GM18907 (cell line): ENCODE data around the gene RNF2.
"Not testable (repeated sequence)": the region's sequence is repeated elsewhere in the genome, so short reads cannot be mapped to it uniquely, and the experiment has no call there.

ENCODE experiments used
- ATAC-seq: cut with Tn5 transposase; IDR thresholded peaks from one replicate; pipeline ENCODE4 v1.9.1; 2021; ENCODE audit warnings: mild to moderate bottlenecking, moderate library complexity; ENCODE audit not compliant: unreplicated experiment

RNF2 gene

GRCh38 chr1:185044981-185045813 is at the start of gene RNF2:
TSS of gene RNF2 (plus strand) at chr1:185045558. CDS start at chr1:185087554, 41,996 bp downstream.
- ATAC-seq, result peak; percentile 88

GRCh38 chr1:184999974-185000373 is 45.4 kb upstream of the RNF2 start:
- ATAC-seq, result not testable (repeated sequence)

DNA sequence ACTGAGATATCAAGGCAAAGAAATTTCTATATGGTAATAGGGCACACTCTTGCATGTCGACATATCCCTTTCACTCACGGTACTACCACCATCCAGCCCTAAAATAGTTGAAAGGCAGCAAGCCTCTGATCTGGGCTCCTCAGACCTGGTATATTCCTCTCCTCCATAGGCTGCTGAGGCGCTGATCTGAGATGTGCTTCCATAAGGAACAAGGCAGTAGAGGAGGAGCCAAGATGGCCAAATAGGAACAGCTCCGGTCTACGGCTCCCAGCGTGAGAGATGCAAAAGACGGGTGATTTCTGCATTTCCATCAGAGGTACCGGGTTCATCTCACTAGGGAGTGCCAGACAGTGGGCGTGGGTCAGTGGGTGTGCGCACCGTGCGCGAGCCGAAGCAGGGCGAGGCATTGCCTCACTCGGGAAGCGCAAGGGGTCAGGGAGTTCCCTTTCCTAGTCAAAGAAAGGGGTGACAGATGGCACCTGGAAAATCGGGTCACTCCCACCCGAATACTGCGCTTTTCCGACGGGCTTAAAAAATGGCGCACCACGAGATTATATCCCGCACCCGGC is 44.0 kb upstream of the RNF2 start:
- ATAC-seq, result not testable (repeated sequence)

DNA sequence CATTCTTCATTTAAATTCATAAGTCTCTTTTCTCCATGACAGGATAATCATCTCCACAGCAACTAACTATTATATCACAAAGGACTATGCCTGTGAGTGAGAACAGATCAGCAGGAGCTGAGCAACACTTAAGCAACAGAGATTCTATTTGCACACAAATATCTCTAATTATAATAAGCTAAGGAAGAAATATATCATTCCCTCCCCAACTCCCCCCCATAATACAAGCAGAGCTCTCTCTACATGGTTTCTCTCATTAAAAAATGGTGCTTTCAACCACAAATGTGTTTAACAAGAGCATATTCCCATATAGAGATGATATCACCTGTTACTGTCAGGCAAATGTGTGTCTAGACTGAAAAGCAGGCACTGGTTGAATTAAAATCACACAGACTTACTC is 36.5 kb upstream of the RNF2 start:
- ATAC-seq, result no peak

DNA sequence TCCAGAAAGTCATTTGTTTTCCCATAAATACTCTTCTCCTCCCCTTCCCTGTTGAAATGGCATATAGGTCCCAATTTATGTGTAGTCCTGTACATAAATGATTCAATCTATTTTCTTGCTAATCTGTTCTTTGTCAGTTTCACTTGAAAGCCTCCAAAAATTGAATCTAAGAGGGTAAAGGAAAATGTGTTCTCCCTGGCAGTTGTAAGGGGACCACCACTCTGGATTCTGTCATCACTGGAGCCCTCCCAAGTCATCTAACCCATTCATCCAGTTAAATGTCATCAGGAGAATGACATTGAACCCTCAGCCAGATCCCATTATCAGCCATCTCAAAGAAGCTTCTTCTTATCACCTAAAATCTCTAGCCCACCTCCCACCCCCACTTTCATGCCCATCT is 35.0 kb upstream of the RNF2 start:
- no peak for ATAC-seq

- ATAC-seq, result no peak
Measured at GRCh38 chr1:185014941-185015340, 30.4 kb upstream of the RNF2 start.

DNA sequence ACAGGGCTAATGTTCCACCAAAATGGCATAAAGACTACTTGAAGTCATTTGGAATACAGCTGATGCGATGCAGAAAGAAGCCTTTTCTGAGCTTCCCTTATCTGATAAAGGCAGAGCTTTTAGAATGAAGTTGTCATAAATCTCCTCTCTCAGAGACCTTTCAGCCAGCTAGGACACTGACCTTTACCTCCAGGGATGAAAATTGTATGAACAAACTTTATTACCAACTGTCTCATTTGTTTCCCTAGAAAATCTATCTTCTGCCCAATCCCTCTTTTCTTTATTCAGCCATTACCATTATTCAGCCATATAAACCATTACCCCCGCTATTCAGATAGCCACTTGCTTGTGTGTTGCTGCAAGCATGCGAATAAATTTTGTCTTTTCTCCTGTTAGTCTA is 29.7 kb upstream of the RNF2 start:
- no peak for ATAC-seq

DNA sequence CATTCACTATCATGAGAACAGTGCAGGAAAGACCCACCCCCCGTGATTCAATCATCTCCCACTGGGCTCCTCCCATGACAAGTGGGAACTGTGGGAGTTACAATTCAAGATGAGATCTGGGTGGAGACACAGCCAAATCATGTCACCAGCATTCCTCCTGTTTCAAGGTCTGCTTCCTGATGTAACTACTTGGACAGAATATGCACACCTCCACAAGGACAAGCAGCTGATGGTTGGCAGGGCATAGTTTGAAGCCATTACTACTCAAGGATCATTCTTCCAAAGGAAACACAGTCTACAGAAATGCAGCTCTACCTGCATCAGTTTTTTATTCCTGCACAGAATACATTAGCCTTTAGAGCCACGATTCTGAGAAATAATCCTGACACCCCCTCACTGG is 28.5 kb upstream of the RNF2 start:
- ATAC-seq, result no peak

GRCh38 chr1:185017338-185017737 is 28.0 kb upstream of the RNF2 start:
- no peak for ATAC-seq

- ATAC-seq, result no peak
Measured at GRCh38 chr1:185017966-185018365, 27.4 kb upstream of the RNF2 start.

GRCh38 chr1:185027252-185027882 is 18.0 kb upstream of the RNF2 start:
- ATAC-seq, result no peak

GRCh38 chr1:185033686-185034085 is 11.7 kb upstream of the RNF2 start:
- no peak for ATAC-seq

DNA sequence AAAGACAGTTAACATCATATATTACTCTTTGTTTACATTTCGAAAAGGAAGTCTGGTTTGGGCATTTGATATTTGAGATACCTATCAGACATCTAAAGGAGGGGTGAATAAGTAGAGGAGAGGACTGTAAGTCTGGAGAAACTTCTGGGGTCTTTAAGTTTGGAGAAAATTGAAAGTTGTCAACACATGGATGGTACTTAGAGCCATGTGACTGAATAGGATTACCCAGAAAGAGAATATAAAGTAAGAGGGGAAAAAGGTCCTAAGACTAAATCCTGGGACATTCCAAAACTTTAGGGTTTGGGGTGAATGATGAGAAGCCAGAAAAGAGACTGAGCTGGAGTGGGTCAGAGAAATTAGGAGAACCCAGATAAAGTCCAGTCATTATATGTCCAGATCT is 10.1 kb upstream of the RNF2 start:
- ATAC-seq, result no peak

- ATAC-seq, result no peak
Measured at GRCh38 chr1:185038813-185039376, 6.5 kb upstream of the RNF2 start.

DNA sequence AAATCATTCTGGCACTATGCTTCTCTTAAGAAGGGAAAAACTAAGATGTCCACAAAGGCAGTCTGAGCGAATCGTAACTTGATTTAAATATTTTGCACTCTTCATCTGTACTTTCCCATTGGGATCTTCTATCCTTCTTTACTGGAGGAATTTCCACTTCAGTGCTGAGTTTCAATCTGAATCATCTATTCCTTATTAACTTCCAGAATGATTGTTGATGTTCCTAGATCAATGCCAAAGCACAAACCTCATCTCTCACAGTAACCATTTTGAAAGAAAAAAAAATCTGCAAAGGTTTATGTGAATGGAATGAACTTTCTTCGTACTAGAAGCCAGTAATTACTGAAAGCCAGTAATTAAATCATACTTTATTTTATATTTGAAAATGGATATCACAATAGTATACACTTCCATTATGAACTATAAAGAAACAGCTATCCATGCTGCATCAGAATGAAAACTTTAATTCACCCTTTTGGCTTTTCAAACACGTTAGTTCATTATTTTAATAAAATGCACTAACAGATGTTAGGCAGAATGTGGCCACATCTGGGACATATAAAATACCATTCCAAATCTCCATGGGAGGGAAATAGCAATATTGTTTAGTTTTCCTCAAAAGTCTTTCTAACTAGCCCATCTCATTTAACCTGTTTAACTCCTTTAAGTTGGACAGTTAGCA is 5.5 kb upstream of the RNF2 start:
- ATAC-seq, result no peak

- ATAC-seq, result no peak
Measured at GRCh38 chr1:185040408-185040735, 5.0 kb upstream of the RNF2 start.

GRCh38 chr1:185041742-185042141 is 3.6 kb upstream of the RNF2 start:
- ATAC-seq, result no peak

DNA sequence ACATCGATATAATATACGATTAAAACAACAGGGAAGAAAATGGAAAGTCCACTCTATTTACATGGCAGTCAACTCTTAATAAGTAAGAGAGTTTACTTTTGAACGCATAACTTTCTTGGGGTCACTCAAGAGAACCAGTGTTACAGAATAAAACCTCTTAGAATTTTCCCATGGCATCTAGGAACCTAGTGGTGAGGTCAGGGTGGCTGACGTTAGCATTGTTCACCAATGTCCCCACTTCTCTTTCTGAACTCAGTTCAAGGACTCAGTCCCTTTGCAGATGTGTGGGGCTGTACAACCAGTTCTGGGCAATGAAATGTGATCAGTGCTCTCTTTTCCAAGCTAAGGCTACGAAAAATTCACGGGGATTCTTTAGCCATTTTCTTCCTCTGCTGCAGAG is 2.6 kb upstream of the RNF2 start:
- ATAC-seq, result no peak

DNA sequence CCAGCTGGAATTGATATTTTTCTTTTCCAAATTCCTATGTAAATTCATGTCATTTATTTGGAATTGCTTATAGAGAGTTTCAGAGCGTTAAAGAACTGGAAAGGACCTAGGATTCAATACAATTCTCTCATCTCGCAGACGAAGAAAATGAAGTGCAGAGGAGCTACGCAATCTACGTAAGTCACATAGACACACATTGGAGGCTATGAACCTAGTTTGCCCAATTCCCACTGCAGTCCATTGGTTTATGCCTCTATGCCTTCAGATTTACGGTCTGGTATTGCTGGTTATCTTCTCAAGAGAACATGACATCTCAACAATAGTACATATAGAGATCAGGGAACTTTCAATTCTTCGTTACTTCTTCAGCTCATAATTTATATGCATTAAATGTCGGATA is 971 bp upstream of the RNF2 start:
- ATAC-seq, result no peak

- ATAC-seq, result peak; percentile 39
Measured at GRCh38 chr1:185045814-185046492, 595 bp downstream of the RNF2 start.

DNA sequence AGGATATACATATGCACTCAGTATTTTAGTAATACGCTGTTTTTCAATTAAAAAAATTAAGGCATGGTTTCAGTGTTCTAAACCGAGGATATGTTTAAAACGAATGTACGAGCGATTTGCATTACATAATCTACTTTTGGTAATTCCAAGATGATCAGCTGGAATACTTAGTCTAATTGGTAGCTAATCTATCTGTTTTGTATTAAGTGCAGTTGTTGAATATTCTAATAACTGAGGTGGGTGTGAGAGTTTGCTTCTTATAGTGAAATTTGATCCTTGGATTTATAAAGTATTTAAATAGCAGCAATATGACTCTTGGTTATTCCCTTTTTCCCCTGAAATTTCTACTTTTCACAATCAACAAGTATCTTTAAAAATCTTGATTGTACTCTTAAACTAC is 1.3 kb downstream of the RNF2 start:
- ATAC-seq, result no peak
